Adrenal gland (tissue), 5 donors: Measurements from ENCODE around the gene MED26.

ENCODE experiments used
- POLR2A ChIP-seq, 2 donors: fragments of 450-650 bp; IDR thresholded peaks; one replicate each; pipeline ENCODE4 v1.6.1; 2017; ENCODE audit warnings: antibody characterized with exemption in 2 of 2, mild to moderate bottlenecking in 2 of 2, moderate library complexity in 1 of 2
- TF ChIP-seq, protein P1 (sequence below), 6 experiments: fragments of 450-650 bp in 4 of 6; fragments of 200-600 bp in 2 of 6; sonication (generic) in 1 of 6; IDR thresholded peaks; 1 replicate in 5 of 6; 2 replicates in 1 of 6; pipeline versions ENCODE4 v1.5.1 to v1.8.0; 2016 to 2021; ENCODE audit warnings: antibody characterized with exemption in 6 of 6, mild to moderate bottlenecking in 2 of 6, moderate library complexity in 1 of 6
- donor health status: DM: no; HTN: no; CAD: no.

GRCh38 chr19:16621165-16621800, 6.7 kb downstream of the MED26 start:
- TF ChIP-seq, protein P1, sequence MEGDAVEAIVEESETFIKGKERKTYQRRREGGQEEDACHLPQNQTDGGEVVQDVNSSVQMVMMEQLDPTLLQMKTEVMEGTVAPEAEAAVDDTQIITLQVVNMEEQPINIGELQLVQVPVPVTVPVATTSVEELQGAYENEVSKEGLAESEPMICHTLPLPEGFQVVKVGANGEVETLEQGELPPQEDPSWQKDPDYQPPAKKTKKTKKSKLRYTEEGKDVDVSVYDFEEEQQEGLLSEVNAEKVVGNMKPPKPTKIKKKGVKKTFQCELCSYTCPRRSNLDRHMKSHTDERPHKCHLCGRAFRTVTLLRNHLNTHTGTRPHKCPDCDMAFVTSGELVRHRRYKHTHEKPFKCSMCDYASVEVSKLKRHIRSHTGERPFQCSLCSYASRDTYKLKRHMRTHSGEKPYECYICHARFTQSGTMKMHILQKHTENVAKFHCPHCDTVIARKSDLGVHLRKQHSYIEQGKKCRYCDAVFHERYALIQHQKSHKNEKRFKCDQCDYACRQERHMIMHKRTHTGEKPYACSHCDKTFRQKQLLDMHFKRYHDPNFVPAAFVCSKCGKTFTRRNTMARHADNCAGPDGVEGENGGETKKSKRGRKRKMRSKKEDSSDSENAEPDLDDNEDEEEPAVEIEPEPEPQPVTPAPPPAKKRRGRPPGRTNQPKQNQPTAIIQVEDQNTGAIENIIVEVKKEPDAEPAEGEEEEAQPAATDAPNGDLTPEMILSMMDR (IDR thresholded peaks at IDR 0.05) = no peak
- no peak for TF ChIP-seq POLR2A (IDR thresholded peaks at IDR 0.05)
